Nephron progenitor cell (in vitro differentiated cells): ENCODE data around the gene CD38.
"Not testable (repeated sequence)": the region's sequence is repeated elsewhere in the genome, so short reads cannot be mapped to it uniquely, and the experiment has no call there.

Experiments
- DNase-seq: peaks from one replicate; pipeline ENCODE4 v3.0.0; 2021
- H3K27ac Mint-ChIP-seq: 2 replicates; pipeline ENCODE4 v1.8.0; 2021; ENCODE audit warnings: mild to moderate bottlenecking, moderate library complexity, mixed read lengths
- H3K27me3 Mint-ChIP-seq: 2 replicates; pipeline ENCODE4 v1.8.0; 2021; ENCODE audit warnings: mild to moderate bottlenecking, low read depth, mixed read lengths; ENCODE audit not compliant: poor library complexity
- H3K36me3 Mint-ChIP-seq: 2 replicates; pipeline ENCODE4 v1.8.0; 2021; ENCODE audit warnings: low read depth, mixed read lengths
- H3K4me1 Mint-ChIP-seq: 2 replicates; pipeline ENCODE4 v1.8.0; 2021; ENCODE audit warnings: mixed read lengths
- H3K4me3 Mint-ChIP-seq: 2 replicates; pipeline ENCODE4 v1.8.0; 2021; ENCODE audit warnings: mild to moderate bottlenecking, moderate library complexity, mixed read lengths
- H3K9me3 Mint-ChIP-seq: 2 replicates; pipeline ENCODE4 v1.8.0; 2021; ENCODE audit warnings: mild to moderate bottlenecking, moderate library complexity, mixed read lengths
- TF ChIP-seq, protein P1 (sequence below): fragments of 200-600 bp; sonication (generic); IDR thresholded peaks from 2 replicates; pipeline ENCODE4 v1.5.0; 2021; ENCODE audit warnings: antibody characterized with exemption

The CD38 gene

DNA sequence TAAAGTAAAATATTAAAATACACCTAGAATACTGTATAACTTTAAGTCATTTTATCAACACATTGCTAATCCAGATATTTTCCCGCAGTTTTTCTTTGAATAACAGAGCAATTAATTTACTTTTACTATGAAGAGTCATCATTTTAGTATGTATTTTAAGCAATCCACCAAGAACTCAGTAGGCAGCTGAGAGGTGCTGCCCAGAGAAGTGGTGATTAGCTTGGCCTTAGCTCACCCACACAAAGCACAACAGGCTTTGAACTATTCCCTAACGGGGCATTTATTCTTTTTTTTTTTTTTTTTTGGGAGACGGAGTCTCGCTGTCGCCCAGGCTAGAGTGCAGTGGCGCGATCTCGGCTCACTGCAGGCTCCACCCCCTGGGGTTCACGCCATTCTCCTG is 74.4 kb downstream of the CD38 start:
- Mint-ChIP-seq H3K4me1 (no peaks in the 10 kb centered on the region), H3K36me3 (no peaks in the 10 kb centered on the region), H3K4me3 (no peak overlapping the region), H3K27ac (no peak overlapping the region), H3K9me3 (peaks cover 10% of the 10 kb centered on the region), H3K27me3 (no peaks in the 10 kb centered on the region)
- TF ChIP-seq, protein P1, sequence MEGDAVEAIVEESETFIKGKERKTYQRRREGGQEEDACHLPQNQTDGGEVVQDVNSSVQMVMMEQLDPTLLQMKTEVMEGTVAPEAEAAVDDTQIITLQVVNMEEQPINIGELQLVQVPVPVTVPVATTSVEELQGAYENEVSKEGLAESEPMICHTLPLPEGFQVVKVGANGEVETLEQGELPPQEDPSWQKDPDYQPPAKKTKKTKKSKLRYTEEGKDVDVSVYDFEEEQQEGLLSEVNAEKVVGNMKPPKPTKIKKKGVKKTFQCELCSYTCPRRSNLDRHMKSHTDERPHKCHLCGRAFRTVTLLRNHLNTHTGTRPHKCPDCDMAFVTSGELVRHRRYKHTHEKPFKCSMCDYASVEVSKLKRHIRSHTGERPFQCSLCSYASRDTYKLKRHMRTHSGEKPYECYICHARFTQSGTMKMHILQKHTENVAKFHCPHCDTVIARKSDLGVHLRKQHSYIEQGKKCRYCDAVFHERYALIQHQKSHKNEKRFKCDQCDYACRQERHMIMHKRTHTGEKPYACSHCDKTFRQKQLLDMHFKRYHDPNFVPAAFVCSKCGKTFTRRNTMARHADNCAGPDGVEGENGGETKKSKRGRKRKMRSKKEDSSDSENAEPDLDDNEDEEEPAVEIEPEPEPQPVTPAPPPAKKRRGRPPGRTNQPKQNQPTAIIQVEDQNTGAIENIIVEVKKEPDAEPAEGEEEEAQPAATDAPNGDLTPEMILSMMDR = no peak
- no peak for DNase-seq

DNA sequence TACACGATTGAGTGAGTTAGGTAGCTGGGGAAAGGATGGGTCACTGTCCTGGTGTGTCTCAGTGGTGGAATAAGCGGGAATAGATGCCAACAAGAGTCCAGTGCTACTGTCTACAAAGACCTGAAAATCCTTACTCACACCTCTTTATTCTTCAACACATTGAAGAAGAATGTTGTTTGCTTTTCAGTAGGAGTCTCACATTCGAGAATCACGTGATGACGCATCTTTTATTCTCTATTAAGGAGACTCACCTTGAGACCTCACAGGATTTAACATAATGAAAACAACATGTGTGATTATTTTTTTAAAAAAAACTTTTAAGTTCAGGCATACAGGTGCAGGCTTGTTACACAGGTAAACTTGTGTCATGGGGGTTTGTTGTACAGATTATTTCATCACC is 75.2 kb downstream of the CD38 start:
- Mint-ChIP-seq H3K4me3 (no peak overlapping the region), H3K27me3 (no peaks in the 10 kb centered on the region)
- TF ChIP-seq, protein P1 = no peak

DNA sequence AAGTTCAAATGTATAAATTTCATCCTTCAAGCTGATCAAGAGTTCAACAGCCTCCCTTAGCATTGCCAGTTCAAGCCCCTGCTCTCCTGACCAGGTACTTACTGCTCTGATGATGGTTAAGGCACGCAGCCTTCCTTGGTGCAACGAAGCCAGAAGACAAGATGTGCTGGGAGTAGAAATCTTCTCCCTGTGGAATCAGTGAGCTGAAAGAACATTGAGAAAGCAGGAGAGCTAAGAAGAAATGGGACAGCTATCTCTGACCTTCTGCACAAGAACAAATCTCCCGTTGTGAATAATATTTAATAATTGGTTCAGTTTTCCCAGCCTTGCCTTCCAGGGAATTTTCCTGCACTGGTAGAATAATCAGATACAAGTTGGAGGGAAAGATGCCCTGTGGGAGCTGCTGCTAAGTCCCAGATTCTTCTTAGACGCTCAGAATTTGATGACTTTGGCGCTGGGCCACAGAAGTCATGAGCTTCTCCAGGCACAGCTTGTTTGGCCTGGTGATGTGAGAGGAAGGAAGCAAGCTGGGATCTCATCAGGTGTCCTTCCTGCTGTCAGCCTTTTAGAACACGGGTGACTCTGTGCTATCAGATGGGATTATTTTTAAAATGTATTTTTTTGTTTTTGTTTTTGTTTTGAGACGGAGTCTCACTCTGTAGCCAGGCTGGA is 77.8 kb downstream of the CD38 start:
- Mint-ChIP-seq H3K27ac (no peak overlapping the region), H3K27me3 (peaks cover 6% of the 10 kb centered on the region), H3K36me3 (no peaks in the 10 kb centered on the region), H3K4me1 (no peaks in the 10 kb centered on the region), H3K4me3 (no peak overlapping the region), H3K9me3 (no peaks in the 10 kb centered on the region)
- DNase-seq = no peak
- TF ChIP-seq, protein P1 = no peak

More for the DNA sequence above, 75.2 kb downstream of the CD38 start:
- Mint-ChIP-seq H3K9me3 (peaks cover 2% of the 10 kb centered on the region), H3K4me1 (no peaks in the 10 kb centered on the region), H3K36me3 (no peaks in the 10 kb centered on the region), H3K27ac (no peak overlapping the region)
- no peak for DNase-seq

GRCh38 chr4:15861198-15861597 is 83.1 kb downstream of the CD38 start:
- H3K9me3 Mint-ChIP-seq, H3K4me1 Mint-ChIP-seq, H3K4me3 Mint-ChIP-seq, H3K27me3 Mint-ChIP-seq, H3K36me3 Mint-ChIP-seq, DNase-seq, H3K27ac Mint-ChIP-seq: not testable (repeated sequence)

- no peaks in the 10 kb centered on the region for H3K9me3 Mint-ChIP-seq
- no peaks in the 10 kb centered on the region for H3K36me3 Mint-ChIP-seq
- DNase-seq = no peak
- H3K27ac Mint-ChIP-seq = no peak overlapping the region
- no peak overlapping the region for H3K4me3 Mint-ChIP-seq
- H3K27me3 Mint-ChIP-seq = peaks cover 3% of the 10 kb centered on the region
- no peaks in the 10 kb centered on the region for H3K4me1 Mint-ChIP-seq
- TF ChIP-seq, protein P1 = no peak
Measured at GRCh38 chr4:15864651-15865566, 86.8 kb downstream of the CD38 start.

- peaks cover 11% of the 10 kb centered on the region for H3K9me3 Mint-ChIP-seq
- H3K4me3 Mint-ChIP-seq = no peak overlapping the region
- H3K27ac Mint-ChIP-seq = no peak overlapping the region
- no peaks in the 10 kb centered on the region for H3K36me3 Mint-ChIP-seq
- TF ChIP-seq, protein P1 = no peak
- DNase-seq = no peak
- no peaks in the 10 kb centered on the region for H3K4me1 Mint-ChIP-seq
- peaks cover 2% of the 10 kb centered on the region for H3K27me3 Mint-ChIP-seq
Measured at GRCh38 chr4:15868111-15868510, 90.0 kb downstream of the CD38 start.
